ENCODE results near the gene ST8SIA1. TPM values are rescaled to one million over a fixed set of nuclear protein-coding genes. Genes with fewer than 3 reads are reported as not detected.

ST8SIA1 gene
- total RNA-seq, 4 donors from 2014 or later, result 5.1 to 13.6 (median 9.8) TPM

DNA sequence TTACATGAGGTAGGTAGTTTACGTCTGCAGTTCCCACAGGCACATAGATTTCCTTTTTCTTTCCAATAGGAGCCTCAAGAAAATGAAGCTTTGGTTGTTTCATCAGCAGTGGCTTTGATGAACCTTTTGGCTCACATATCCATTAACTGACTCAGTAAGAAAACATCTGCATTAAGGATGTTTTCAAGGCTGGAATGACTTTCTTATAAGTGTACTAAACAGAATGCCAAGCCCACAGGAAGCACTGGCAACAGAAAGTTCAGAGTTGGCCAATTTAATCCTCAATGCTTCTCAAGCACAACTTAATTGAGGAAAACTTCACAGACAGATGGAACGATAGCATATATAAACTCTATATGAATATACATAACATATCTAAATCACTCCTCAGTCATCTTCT lies 63.5 kb downstream of the ST8SIA1 start:
- peaks cover 0 to 26% (median 10%) of the 10 kb centered on the region in 4 donors for H3K4me1 ChIP-seq
- intact Hi-C loops (cut with DNase I), result no loop called here
- no peaks in the 10 kb centered on the region for H3K36me3 ChIP-seq
- 68% methylated on average over 2 of the region's 2 CpGs for WGBS
- no peak for DNase-seq (ENCODE audit: extremely low spot score)
- H3K9me3 ChIP-seq, result no peaks in the 10 kb centered on the region
- no peak overlapping the region for H3K27ac ChIP-seq (replicated peaks in 1 of 4)
- H3K27me3 ChIP-seq, result no peaks in the 10 kb centered on the region
- TF ChIP-seq, protein P1, sequence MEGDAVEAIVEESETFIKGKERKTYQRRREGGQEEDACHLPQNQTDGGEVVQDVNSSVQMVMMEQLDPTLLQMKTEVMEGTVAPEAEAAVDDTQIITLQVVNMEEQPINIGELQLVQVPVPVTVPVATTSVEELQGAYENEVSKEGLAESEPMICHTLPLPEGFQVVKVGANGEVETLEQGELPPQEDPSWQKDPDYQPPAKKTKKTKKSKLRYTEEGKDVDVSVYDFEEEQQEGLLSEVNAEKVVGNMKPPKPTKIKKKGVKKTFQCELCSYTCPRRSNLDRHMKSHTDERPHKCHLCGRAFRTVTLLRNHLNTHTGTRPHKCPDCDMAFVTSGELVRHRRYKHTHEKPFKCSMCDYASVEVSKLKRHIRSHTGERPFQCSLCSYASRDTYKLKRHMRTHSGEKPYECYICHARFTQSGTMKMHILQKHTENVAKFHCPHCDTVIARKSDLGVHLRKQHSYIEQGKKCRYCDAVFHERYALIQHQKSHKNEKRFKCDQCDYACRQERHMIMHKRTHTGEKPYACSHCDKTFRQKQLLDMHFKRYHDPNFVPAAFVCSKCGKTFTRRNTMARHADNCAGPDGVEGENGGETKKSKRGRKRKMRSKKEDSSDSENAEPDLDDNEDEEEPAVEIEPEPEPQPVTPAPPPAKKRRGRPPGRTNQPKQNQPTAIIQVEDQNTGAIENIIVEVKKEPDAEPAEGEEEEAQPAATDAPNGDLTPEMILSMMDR (IDR thresholded peaks at IDR 0.05), result no peak
- TF ChIP-seq POLR2A (IDR thresholded peaks at IDR 0.05; ENCODE audit: low read depth) (no peak), POLR2AphosphoS5 (IDR thresholded peaks at IDR 0.05) (no peak), EP300 (IDR thresholded peaks at IDR 0.05) (no peak)
- no peak overlapping the region for H3K4me3 ChIP-seq

DNA sequence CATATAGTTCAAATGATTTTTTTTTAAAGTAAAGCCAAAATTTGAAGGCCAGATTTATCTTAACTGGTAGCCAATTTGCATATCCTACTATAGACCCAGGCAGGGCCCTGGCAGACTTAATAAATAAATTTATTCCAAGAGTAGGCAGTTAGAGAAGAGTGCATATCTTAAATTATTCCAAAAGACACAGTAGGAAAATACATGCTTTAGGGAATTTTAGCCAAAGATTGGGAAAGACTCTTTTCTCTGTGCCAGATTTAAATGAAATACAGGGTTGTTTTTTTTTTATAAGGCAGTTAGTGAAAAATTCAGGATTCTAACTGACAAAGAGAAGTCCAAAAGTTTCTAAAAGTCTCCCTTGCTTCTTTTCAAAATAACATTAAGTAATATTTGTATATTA lies 65.5 kb downstream of the ST8SIA1 start:
- peaks cover 0 to 16% (median 0%) of the 10 kb centered on the region in 4 donors for H3K4me1 ChIP-seq
- TF ChIP-seq EP300 (IDR thresholded peaks at IDR 0.05) (no peak), POLR2A (IDR thresholded peaks at IDR 0.05; ENCODE audit: low read depth) (no peak), POLR2AphosphoS5 (IDR thresholded peaks at IDR 0.05) (no peak)
- TF ChIP-seq, protein P1 (IDR thresholded peaks at IDR 0.05), result no peak
- H3K36me3 ChIP-seq, result no peaks in the 10 kb centered on the region
- no peak overlapping the region for H3K4me3 ChIP-seq
- intact Hi-C loops (cut with DNase I), result no loop called here
- no peaks in the 10 kb centered on the region for H3K9me3 ChIP-seq
- DNase-seq (ENCODE audit: extremely low spot score), result no peak
- H3K27me3 ChIP-seq, result no peaks in the 10 kb centered on the region
- H3K27ac ChIP-seq (replicated peaks in 1 of 4), result no peak overlapping the region

DNA sequence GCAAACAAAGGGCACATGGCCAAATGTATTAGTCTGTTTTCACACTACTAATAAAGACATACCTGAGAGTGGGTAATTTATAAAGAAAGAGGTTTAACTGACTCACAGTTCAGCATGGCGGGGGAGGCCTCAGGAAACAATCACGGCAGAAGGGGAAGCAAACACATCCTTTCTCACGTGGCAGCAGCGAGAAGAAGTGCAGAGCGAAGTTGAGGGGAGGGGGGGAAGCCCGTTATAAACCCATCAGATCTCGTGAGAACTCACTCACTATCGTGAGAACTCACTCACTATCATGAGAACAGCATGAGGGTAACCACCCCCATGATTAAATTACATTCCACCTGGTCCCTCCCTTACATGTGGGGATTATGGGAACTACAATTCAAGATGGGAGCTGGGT lies 66.1 kb downstream of the ST8SIA1 start:
- peaks cover 0 to 16% (median 0%) of the 10 kb centered on the region in 4 donors for H3K4me1 ChIP-seq
- TF ChIP-seq EP300 (IDR thresholded peaks at IDR 0.05), result no peak
- no peak for TF ChIP-seq POLR2A (IDR thresholded peaks at IDR 0.05; ENCODE audit: low read depth)
- no peaks in the 10 kb centered on the region for H3K36me3 ChIP-seq
- H3K27me3 ChIP-seq, result no peaks in the 10 kb centered on the region
- DNase-seq (ENCODE audit: extremely low spot score), result no peak
- no peak overlapping the region for H3K27ac ChIP-seq (replicated peaks in 1 of 4)
- no peak overlapping the region for H3K4me3 ChIP-seq
- intact Hi-C loops (cut with DNase I), result no loop called here
- WGBS, result 81% methylated on average over 8 of the region's 8 CpGs
- H3K9me3 ChIP-seq, result no peaks in the 10 kb centered on the region

DNA sequence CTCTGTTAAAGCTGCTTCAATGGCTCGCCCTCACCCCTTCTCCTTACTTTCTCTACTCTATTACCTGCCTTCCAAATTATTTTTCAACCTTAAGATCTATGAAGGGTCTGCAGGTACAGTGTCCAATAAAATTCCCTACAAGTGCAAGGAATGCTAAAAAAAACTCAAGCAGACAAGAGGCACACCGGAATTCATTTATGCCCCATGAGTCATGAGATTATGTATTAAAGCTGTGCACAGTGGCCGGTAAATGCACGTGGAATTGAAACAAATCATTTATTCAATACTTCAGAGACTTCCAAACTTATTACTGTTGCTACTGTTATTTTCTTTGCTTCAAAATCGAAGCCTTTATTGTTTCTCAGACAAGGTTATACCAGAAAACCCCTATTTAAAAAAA lies 68.4 kb downstream of the ST8SIA1 start:
- WGBS, result 77% methylated on average over 5 of the region's 5 CpGs
- no peak for DNase-seq (ENCODE audit: extremely low spot score)
- Histone ChIP-seq H3K27ac (replicated peaks in 1 of 4) (no peak overlapping the region), H3K4me3 (no peak overlapping the region), H3K4me1 (peaks cover 0 to 14% (median 10%) of the 10 kb centered on the region in 4 donors), H3K36me3 (no peaks in the 10 kb centered on the region), H3K27me3 (no peaks in the 10 kb centered on the region), H3K9me3 (no peaks in the 10 kb centered on the region)
- intact Hi-C loops (cut with DNase I), result no loop called here
- TF ChIP-seq EP300 (IDR thresholded peaks at IDR 0.05) (no peak), POLR2A (IDR thresholded peaks at IDR 0.05; ENCODE audit: low read depth) (no peak), POLR2AphosphoS5 (IDR thresholded peaks at IDR 0.05) (no peak)
- TF ChIP-seq, protein P1 (IDR thresholded peaks at IDR 0.05), result no peak

DNA sequence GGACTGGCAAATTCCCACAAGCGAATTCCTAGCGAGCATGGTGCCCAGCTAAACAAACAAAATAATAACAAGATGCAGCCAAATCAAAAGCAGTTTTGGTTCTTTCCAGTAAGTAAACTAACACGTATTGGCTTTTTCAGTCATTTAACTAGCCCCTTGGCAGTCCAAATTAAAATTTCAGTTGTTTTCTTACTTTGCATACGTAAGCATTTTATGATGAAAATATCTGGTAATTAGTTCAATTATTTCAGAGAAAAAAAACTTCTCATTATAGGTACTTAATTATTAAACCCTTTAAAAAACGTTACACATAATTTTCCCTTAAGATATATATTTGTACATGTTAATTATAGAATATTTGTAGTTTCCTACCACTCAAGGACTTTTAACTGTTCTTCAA lies 70.1 kb downstream of the ST8SIA1 start:
- H3K4me1 ChIP-seq, result peaks cover 0 to 11% (median 9%) of the 10 kb centered on the region in 4 donors
- no peak overlapping the region for H3K4me3 ChIP-seq
- TF ChIP-seq, protein P1 (IDR thresholded peaks at IDR 0.05), result no peak
- TF ChIP-seq EP300 (IDR thresholded peaks at IDR 0.05), result no peak
- TF ChIP-seq POLR2A (IDR thresholded peaks at IDR 0.05; ENCODE audit: low read depth), result no peak
- no peak for TF ChIP-seq POLR2AphosphoS5 (IDR thresholded peaks at IDR 0.05)
- WGBS, result 87% methylated on average over 5 of the region's 5 CpGs
- H3K9me3 ChIP-seq, result no peaks in the 10 kb centered on the region
- no peaks in the 10 kb centered on the region for H3K27me3 ChIP-seq
- intact Hi-C loops (cut with DNase I), result no loop called here
- H3K27ac ChIP-seq (replicated peaks in 1 of 4), result no peak overlapping the region
- H3K36me3 ChIP-seq, result no peaks in the 10 kb centered on the region
- no peak for DNase-seq (ENCODE audit: extremely low spot score)

All from esophagus muscularis mucosa (tissue), 4 donors.